Islet of Langerhans (tissue), 1 donor: ENCODE results near the gene CHN1.

Source experiments
- FAIRE-seq: peaks from one replicate; lab custom pipeline; 2011; peaks lifted over from hg19 to GRCh38; lab: Jason Lieb, UNC

The CHN1 gene

GRCh38 chr2:174971868-174972781, 33.1 kb downstream of the CHN1 start:
- FAIRE-seq = no peak

GRCh38 chr2:174970092-174970491, 35.1 kb downstream of the CHN1 start:
- no peak for FAIRE-seq

GRCh38 chr2:174969091-174969734, 36.0 kb downstream of the CHN1 start:
- no peak for FAIRE-seq

- peak; percentile 47 for FAIRE-seq
Observed at GRCh38 chr2:174967691-174968260, 37.4 kb downstream of the CHN1 start.

GRCh38 chr2:174967086-174967485, 38.1 kb downstream of the CHN1 start:
- FAIRE-seq = no peak

- FAIRE-seq = peak; percentile 97
Observed at GRCh38 chr2:174965992-174966744, 39.0 kb downstream of the CHN1 start.

GRCh38 chr2:174965551-174965950, 39.6 kb downstream of the CHN1 start:
- FAIRE-seq = no peak

- FAIRE-seq = no peak
Observed at GRCh38 chr2:174964404-174964803, 40.8 kb downstream of the CHN1 start.

GRCh38 chr2:174963437-174964400, 41.5 kb downstream of the CHN1 start:
- FAIRE-seq = no peak

- no peak for FAIRE-seq
Observed at GRCh38 chr2:174959787-174960186, 45.4 kb downstream of the CHN1 start.

GRCh38 chr2:174957050-174957449, 48.1 kb downstream of the CHN1 start:
- no peak for FAIRE-seq

GRCh38 chr2:174952607-174953006, 52.6 kb downstream of the CHN1 start:
- peak; percentile 99 for FAIRE-seq

- no peak for FAIRE-seq
Observed at GRCh38 chr2:174951745-174952144, 53.4 kb downstream of the CHN1 start.

- no peak for FAIRE-seq
Observed at GRCh38 chr2:174949988-174950687, 55.0 kb downstream of the CHN1 start.

GRCh38 chr2:174945601-174946260, 59.5 kb downstream of the CHN1 start:
- FAIRE-seq = peak; percentile 13

GRCh38 chr2:174939046-174939445, 66.1 kb downstream of the CHN1 start:
- FAIRE-seq = no peak

GRCh38 chr2:174931724-174932123, 73.5 kb downstream of the CHN1 start:
- FAIRE-seq = no peak

GRCh38 chr2:174929786-174930185, 75.4 kb downstream of the CHN1 start:
- no peak for FAIRE-seq

- FAIRE-seq = no peak
Observed at GRCh38 chr2:174925046-174925784, 80.0 kb downstream of the CHN1 start.
